Activated CD4-positive, alpha-beta T cell treated with anti-CD3 and anti-CD28 coated beads, Interleukin-2, amount 10 ng/mL, durations not matched to agents 24 days and 14 days (primary cell): ENCODE results near the gene SIT1. TPM values are rescaled to one million over a fixed set of nuclear protein-coding genes. Genes with fewer than 3 reads are reported as not detected.

ENCODE experiments used
- DNase-seq: peaks from one replicate; pipeline ENCODE4 v3.0.0; 2022
- H3K27ac Mint-ChIP-seq: one replicate; pipeline ENCODE4 v1.8.0; 2022; ENCODE audit warnings: mild to moderate bottlenecking, mixed read lengths
- H3K27me3 Mint-ChIP-seq: one replicate; pipeline ENCODE4 v1.8.0; 2022; ENCODE audit warnings: mixed read lengths
- H3K36me3 Mint-ChIP-seq: one replicate; pipeline ENCODE4 v1.8.0; 2022; ENCODE audit warnings: low read depth, mild to moderate bottlenecking, mixed read lengths
- H3K4me1 Mint-ChIP-seq: one replicate; pipeline ENCODE4 v1.8.0; 2021; ENCODE audit warnings: mixed read lengths
- H3K4me3 Mint-ChIP-seq: one replicate; pipeline ENCODE4 v1.8.0; 2022; ENCODE audit warnings: mild to moderate bottlenecking, moderate library complexity, mixed read lengths
- H3K9me3 Mint-ChIP-seq: one replicate; pipeline ENCODE4 v1.8.0; 2021; ENCODE audit warnings: mixed read lengths
- intact Hi-C: fragments of 100-400 bp; cut with micrococcal nuclease; formaldehyde crosslinking; loops from one replicate; pipeline ENCODE4 v1.15.1; 2023
- total RNA-seq: library from RNA; stranded (reverse); gene quantifications from 2 replicates; pipeline ENCODE4 v1.2.3, GENCODE V29; 2022

SIT1 gene
- total RNA-seq, 1 donor from 2014 or later = 81.8 TPM

DNA sequence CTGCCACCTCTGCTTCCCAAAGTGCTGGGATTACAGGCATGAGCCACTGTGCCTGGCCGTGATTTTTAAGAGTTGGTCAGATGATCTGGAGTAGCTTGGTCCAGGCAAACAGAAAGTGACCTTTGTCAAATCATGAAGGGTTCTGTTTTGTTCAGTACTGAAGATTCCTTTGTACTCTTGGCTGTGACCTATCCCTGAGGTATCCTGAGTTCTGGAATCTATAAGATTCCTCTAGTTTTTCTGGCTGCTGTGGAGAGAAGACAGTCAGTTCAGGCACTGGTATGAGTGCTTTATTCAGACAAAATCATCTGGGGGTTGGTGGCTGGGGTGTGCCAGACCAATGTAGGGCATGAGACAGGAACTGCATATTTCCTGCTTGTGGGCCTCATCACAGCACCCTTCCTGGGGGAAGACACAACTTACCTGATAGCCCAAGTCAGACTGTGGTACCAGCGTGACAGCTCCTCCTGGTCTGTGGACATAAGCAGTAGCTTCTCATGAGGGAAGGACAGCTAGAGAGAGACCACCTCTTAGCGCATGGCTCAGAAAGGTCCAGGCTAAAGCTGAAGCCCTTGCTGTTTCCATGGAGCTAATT, 11.1 kb upstream of the SIT1 start:
- H3K4me3 Mint-ChIP-seq = peak overlapping the region; percentile 52
- H3K36me3 Mint-ChIP-seq = peaks cover 35% of the 10 kb centered on the region
- intact Hi-C loops = no loop called here
- DNase-seq = peak; percentile 72
- H3K9me3 Mint-ChIP-seq = peaks cover 4% of the 10 kb centered on the region
- peak overlapping the region; percentile 68 for H3K27ac Mint-ChIP-seq
- peaks cover 7% of the 10 kb centered on the region for H3K27me3 Mint-ChIP-seq
- H3K4me1 Mint-ChIP-seq = peaks cover 76% of the 10 kb centered on the region

DNA sequence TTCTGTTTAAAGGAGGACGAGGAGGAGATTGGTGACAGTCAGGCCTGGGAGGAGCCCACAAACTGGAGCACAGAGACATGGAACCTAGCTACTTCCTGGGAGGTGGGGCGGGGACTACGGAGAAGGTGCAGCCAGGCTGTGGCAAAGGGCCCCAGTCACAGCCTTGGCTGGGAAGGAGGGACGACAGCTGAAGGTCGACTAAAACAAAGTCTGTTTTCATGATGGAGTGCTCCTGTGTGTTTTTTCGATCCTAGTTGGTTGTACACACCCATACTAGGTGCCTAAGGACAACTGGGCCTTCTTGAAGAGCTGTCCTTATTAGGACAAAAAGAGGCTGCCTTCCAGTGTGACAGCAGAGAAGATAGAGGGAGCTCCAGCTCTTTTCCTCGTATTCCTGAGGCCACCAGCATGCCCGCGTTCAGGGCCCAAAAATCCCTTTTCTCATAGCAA, 10.3 kb upstream of the SIT1 start:
- peak overlapping the region; percentile 28 for H3K4me3 Mint-ChIP-seq
- DNase-seq = no peak
- peaks cover 4% of the 10 kb centered on the region for H3K9me3 Mint-ChIP-seq
- intact Hi-C loops = no loop called here
- H3K36me3 Mint-ChIP-seq = peaks cover 35% of the 10 kb centered on the region
- H3K27ac Mint-ChIP-seq = no peak overlapping the region
- peaks cover 7% of the 10 kb centered on the region for H3K27me3 Mint-ChIP-seq
- peaks cover 77% of the 10 kb centered on the region for H3K4me1 Mint-ChIP-seq

DNA sequence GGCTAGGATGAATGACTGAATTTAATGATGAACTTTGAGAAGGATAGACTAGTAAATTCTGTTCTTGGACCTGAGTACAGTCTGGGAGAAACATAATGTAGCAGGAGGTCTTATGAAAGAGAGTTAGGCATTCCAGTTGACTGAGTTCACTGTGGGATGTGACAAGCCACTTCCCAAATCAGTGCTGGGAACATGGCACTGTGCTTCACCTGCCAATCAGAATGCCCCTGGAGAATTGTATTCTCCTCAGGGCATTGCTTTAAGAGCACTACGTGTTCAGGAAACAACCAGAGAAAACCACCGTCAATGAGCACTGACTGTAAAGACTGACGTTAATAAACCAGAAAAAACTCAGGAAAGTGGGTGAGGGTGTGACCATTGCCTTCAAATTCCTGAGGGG, 8.6 kb upstream of the SIT1 start:
- H3K9me3 Mint-ChIP-seq = peaks cover 4% of the 10 kb centered on the region
- peaks cover 35% of the 10 kb centered on the region for H3K36me3 Mint-ChIP-seq
- intact Hi-C loops = loop anchor here (2.0 to 5.0 kb wide), 2 partner anchors 31 to 153 kb away; partner anchors contain the start of gene SPAG8
- peak overlapping the region; percentile 99 for H3K27ac Mint-ChIP-seq
- H3K4me1 Mint-ChIP-seq = peaks cover 72% of the 10 kb centered on the region
- peak overlapping the region; percentile 92 for H3K4me3 Mint-ChIP-seq
- peaks cover 7% of the 10 kb centered on the region for H3K27me3 Mint-ChIP-seq
- DNase-seq = no peak

DNA sequence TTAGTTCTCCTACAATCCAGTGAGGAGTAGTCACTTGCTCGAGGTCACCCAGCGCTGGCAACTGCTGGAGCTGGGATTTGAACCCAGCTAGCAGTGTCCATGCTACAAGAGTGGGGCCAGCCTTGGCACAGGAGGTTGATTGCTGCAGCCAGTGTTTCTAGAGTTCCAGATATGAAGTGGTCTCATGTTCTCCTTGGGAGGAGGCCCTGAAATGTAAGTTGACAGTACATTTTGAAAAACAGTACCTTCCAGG, 8.2 kb upstream of the SIT1 start:
- intact Hi-C loops = loop anchor here (1.0 to 5.0 kb wide), 3 partner anchors 32 to 153 kb away; partner anchors contain the start of genes CREB3, SPAG8 and TLN1
- Mint-ChIP-seq H3K27me3 (peaks cover 7% of the 10 kb centered on the region), H3K4me1 (peaks cover 68% of the 10 kb centered on the region), H3K36me3 (peaks cover 35% of the 10 kb centered on the region), H3K27ac (peak overlapping the region; percentile 99), H3K9me3 (peaks cover 4% of the 10 kb centered on the region), H3K4me3 (peak overlapping the region; percentile 92)
- no peak for DNase-seq

DNA sequence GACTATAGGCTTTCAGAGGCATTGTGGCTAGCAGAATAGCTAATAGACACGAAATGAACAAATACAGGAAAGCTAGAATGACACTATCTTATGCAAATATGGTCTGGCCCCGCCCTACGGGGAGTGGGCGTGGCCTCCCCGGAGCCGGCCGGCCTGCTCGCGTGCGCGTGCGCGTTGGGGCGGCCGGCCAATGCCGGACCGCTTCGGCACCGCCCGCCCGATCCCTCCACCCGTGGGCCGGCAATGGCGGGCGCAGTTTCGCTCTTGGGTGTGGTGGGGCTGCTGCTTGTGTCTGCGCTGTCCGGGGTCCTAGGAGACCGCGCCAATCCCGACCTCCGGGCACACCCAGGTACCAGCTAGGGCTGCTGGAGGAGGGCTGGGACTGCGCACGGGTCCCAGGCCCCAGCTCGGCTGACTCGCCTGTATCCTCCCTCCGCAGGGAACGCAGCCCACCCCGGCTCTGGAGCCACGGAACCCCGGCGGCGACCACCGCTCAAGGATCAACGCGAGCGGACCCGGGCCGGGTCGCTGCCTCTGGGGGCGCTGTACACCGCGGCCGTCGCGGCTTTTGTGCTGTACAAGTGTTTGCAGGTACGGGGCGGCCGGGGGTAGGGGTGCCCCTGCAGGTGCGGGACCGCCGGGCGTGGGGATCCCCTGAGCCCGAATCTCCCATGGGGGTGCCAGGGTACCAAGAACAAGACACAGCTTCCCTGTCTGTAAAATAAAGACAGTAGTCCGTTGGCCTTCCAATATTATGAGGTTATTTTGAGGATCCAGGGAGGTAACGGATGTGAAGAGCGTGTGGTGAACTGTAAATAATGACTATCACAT, 7.6 kb upstream of the SIT1 start, which contains the start of gene CCDC107:
CCDC107 (plus strand) TSS at position 156 of the 831 bp plus-strand sequence; CDS start at position 244, 88 bp downstream.
- H3K36me3 Mint-ChIP-seq = peaks cover 35% of the 10 kb centered on the region
- peak within 1 kb of the TSS; percentile 99 for H3K27ac Mint-ChIP-seq
- peaks cover 7% of the 10 kb centered on the region for H3K27me3 Mint-ChIP-seq
- H3K9me3 Mint-ChIP-seq = peaks cover 4% of the 10 kb centered on the region
- H3K4me1 Mint-ChIP-seq = peaks cover 63% of the 10 kb centered on the region
- intact Hi-C loops = loop anchor here (1.0 to 5.0 kb wide), 3 partner anchors 32 to 154 kb away; partner anchors contain the start of genes CREB3, SPAG8 and TLN1
- DNase-seq = peak; percentile 96
- H3K4me3 Mint-ChIP-seq = peak within 1 kb of the TSS; percentile 92

DNA sequence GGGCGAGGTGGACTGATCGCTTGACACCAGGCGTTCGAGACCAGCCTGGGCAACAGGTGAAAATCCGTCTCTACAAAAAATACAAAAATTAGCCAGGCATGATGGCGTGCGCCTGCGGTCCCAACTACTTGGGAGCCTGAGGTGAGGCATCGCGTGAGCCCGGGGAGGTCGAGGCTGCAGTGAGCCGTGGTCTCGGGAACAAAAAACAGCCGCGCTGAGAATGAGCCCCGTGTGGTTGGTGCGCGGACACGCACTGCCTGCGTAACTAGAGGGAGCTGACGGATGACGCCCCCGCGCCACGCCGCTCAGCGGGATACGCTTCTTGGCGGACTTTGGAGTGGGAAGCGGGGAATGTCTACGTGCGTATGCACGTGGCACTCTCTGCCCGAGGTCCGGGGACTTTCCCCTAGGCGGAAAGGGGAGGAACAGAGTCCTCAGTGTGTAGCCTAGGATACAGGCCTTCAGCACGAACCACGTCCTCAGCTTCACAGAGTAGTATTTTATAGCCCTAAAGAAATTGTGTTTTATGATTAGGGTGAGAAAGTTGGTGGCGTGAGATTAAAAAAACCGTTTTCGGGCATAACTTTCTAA, 6.9 kb upstream of the SIT1 start, which contains the start of gene RMRP:
RMRP (minus strand) TSS at position 474 of the 591 bp plus-strand sequence.
- intact Hi-C loops = loop anchor here (1.0 to 5.0 kb wide), 5 partner anchors 10 to 155 kb away; partner anchors contain the start of genes CREB3, SPAG8, TESK1 and TLN1
- Mint-ChIP-seq H3K9me3 (peaks cover 4% of the 10 kb centered on the region), H3K4me1 (peaks cover 58% of the 10 kb centered on the region), H3K27me3 (peaks cover 7% of the 10 kb centered on the region), H3K36me3 (peaks cover 34% of the 10 kb centered on the region), H3K27ac (peak within 1 kb of the TSS; percentile 99), H3K4me3 (peak within 1 kb of the TSS; percentile 92)
- DNase-seq = peak; percentile 96

DNA sequence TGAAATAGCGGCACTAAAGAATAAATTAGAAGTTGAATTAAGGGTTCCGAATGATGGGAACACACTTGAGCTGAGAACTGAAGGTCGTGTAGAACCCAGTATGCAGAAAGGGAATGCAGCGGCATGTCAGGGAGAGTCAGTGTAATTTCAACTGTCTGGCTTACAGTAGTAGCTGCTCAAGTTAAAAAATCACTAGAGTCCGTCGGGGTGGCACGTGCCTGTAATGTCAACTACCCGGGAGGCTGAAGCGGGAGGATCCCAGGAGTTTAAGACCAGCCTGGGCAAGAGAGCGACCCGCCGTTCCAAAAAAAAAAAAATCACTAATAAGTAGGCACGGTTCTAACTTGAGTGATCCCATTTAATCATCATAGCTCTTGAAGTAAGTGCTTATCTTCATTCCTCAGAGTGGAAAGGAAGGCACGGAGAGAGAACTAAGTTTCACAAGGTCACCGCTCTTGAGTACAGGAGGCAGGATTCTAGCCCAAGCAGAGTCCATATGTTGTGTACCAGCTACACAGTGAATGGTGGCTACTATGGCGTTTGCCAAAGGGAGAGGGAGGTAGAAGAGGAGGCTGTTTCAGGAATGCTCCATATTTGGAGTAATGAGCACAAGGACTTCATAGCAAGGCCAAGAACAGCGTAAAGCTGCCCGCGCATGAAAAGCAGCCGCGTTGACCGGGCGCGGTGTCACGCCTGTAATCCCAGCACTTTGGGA, 6.3 kb upstream of the SIT1 start:
- intact Hi-C loops = loop anchor here (1.0 to 5.0 kb wide), 3 partner anchors 10 to 155 kb away; partner anchors contain the start of genes SPAG8 and TESK1
- peak overlapping the region; percentile 92 for H3K4me3 Mint-ChIP-seq
- peaks cover 4% of the 10 kb centered on the region for H3K9me3 Mint-ChIP-seq
- no peak for DNase-seq
- H3K27ac Mint-ChIP-seq = peak overlapping the region; percentile 99
- peaks cover 7% of the 10 kb centered on the region for H3K27me3 Mint-ChIP-seq
- H3K36me3 Mint-ChIP-seq = peaks cover 30% of the 10 kb centered on the region
- peaks cover 55% of the 10 kb centered on the region for H3K4me1 Mint-ChIP-seq

DNA sequence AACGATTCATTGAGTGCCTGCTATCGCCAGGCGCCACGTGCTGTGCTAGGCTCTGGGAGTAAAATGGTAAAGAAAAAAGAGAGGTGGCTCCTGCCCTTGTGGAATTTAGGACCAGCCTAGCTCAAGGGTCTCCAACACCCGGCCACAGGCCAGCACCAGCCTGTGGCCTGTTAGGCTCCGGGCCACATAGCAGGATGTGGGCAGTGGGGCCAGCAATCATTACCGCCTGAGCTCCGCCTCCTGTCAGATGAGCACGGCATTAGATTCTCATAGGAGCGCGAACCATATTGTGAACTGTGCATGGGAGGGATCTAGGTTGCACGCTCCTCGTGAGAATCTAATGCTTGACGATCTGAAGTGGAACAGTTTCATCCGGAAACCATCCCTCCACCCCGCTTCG, 5.6 kb upstream of the SIT1 start:
- Mint-ChIP-seq H3K4me1 (peaks cover 57% of the 10 kb centered on the region), H3K27me3 (peaks cover 7% of the 10 kb centered on the region), H3K4me3 (peak overlapping the region; percentile 92), H3K27ac (peak overlapping the region; percentile 99), H3K36me3 (peaks cover 25% of the 10 kb centered on the region), H3K9me3 (peaks cover 4% of the 10 kb centered on the region)
- intact Hi-C loops = loop anchor here (2.0 to 5.0 kb wide), 2 partner anchors 52 to 156 kb away; partner anchors contain the start of genes SPAG8 and TESK1
- DNase-seq = no peak

DNA sequence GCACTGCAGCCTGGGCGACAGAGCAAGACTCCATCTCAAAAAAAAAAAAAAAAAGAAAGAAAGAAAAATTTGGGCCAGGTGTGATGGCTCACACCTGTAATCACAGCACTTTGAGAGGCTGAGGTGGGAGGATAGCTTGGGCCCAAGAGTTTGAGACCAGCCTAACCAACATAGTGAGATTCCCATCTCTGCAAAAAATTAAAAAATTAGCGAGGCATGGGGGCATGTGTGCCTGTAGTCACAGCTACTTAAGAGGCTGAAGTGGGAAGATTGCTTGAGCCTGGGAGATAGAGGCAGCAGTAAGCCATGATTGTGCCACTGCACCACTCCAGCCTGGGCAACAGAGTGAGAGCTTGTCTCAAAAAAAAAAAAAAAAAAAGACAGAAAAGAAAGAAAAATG, 2.9 kb upstream of the SIT1 start:
- Mint-ChIP-seq H3K27me3 (peaks cover 7% of the 10 kb centered on the region), H3K9me3 (peaks cover 4% of the 10 kb centered on the region), H3K4me1 (peaks cover 46% of the 10 kb centered on the region), H3K4me3 (no peak overlapping the region), H3K27ac (no peak overlapping the region), H3K36me3 (peaks cover 10% of the 10 kb centered on the region)
- no peak for DNase-seq
- intact Hi-C loops = no loop called here

DNA sequence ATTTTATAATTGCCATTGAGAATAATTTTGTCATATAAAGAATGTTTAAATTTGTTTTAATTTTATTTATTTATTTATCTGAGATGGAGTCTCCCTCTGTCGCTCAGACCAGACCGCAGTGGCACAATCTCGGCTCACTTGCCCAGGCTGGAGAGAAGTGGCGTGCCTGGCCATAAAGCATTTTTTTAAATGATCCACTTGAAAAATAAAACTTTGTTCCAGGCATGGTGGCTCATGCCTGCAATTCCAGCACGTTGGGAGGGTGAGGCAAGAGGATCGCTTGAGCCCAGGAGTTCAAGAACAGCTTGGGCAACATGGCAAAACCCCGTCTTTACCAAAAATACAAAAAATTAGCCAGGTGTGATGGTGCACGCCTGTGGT, 2.1 kb upstream of the SIT1 start:
- peak overlapping the region; percentile 45 for H3K27ac Mint-ChIP-seq
- H3K27me3 Mint-ChIP-seq = peaks cover 5% of the 10 kb centered on the region
- no peak overlapping the region for H3K4me3 Mint-ChIP-seq
- intact Hi-C loops = no loop called here
- peaks cover 2% of the 10 kb centered on the region for H3K9me3 Mint-ChIP-seq
- DNase-seq = no peak
- H3K36me3 Mint-ChIP-seq = peaks cover 13% of the 10 kb centered on the region
- peaks cover 52% of the 10 kb centered on the region for H3K4me1 Mint-ChIP-seq

DNA sequence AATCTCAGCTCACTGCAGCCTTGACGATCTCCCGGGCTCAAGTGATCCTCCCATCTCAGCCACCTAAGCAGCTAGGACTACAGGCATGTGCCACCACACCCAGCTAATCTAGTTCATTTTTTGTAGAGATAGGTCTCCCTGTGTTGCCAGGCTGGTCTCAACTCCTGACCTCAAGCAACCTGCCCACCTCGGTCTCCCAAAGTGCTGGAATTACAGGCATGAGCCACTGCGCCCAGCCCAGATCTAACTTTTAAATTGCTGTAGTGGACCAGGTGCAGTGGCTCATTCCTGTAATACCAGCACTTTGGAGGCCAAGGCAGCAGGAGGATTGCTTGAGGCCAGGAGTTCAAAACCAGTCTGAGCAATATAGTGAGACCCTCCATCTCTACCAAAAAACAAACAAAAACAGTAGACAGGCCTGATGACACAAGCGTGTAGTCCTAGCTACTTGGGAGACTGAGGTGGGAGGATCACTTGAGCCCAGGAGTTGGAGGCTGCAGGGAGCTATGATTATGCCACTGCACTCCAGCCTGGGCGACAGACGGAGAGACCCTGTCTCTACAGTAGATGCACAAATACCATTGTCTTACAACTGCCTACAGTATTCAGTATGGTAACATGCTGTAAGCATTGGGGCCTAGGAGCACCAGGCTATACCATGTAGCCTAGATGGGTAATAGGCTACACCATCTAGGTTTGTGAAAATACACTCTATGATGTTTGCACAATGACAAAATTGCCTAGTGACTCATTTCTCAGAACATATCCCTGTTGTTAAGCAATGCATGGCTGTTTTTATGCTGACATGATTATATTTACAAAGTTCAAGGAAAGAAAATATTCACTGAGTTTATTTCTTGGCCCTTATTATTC, 1.5 kb upstream of the SIT1 start:
- H3K27ac Mint-ChIP-seq = peak overlapping the region; percentile 51
- H3K4me3 Mint-ChIP-seq = peak overlapping the region; percentile 56
- no peak for DNase-seq
- intact Hi-C loops = no loop called here
- peaks cover 52% of the 10 kb centered on the region for H3K4me1 Mint-ChIP-seq
- peaks cover 3% of the 10 kb centered on the region for H3K27me3 Mint-ChIP-seq
- H3K9me3 Mint-ChIP-seq = no peaks in the 10 kb centered on the region
- H3K36me3 Mint-ChIP-seq = peaks cover 14% of the 10 kb centered on the region

DNA sequence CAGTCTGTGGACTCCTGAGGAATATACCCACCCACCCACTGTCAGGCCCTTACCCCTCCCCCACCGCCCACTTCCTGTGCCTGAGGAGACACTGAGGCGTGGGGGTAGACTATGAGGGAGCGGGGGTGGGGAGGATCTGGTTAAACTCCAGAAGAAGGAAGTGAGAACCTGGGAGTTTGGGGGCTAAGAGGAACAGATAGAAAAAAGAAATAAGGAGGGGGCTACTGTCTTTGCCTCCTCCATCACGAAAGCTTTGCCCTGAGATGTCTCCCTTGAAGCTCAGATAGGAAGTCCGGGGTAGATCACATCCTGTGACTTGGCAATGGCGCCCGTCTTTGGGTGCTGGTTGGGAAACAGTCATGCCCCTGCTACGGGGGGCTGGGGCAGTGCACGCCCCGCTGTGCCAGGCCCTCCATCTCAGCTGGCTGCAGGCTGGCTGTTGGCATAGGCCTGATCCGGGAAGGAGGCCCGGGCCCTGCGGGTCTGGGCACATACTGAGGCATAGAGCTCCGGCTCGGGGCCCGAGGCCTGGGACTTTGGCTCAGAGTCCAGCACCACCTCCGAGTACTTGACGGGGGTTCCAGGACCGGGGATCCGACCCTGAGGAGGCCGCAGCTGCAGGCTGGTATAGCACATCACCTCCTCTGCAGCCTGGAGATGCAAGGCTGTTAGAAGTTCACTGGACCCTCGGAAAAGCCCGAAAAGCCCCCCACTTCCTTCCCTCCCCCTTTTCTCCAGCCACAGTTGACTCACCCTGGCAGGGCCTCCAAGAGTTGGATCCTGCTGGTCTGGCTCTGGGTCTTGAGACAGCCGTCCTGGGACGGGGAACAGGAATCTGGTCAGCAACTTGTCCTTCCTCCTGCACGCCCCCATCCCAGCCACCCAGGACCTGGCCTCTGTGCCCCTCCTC, 1.0 kb downstream of the SIT1 start:
- peaks cover 44% of the 10 kb centered on the region for H3K4me1 Mint-ChIP-seq
- peak; percentile 84 for DNase-seq
- peak overlapping the region; percentile 96 for H3K27ac Mint-ChIP-seq
- H3K27me3 Mint-ChIP-seq = no peaks in the 10 kb centered on the region
- peak overlapping the region; percentile 92 for H3K4me3 Mint-ChIP-seq
- peaks cover 14% of the 10 kb centered on the region for H3K36me3 Mint-ChIP-seq
- intact Hi-C loops = loop anchor here (5.0 kb wide), 1 partner anchor 537 kb away; no protein-coding TSS in a partner anchor
- H3K9me3 Mint-ChIP-seq = no peaks in the 10 kb centered on the region
